Keratinocyte (primary cell): ENCODE data around the gene ALDH4A1. TPM values are rescaled to one million over a fixed set of nuclear protein-coding genes. Genes with fewer than 3 reads are reported as not detected.

Experiments
- DNase-seq: peaks from one replicate; pipeline ENCODE4 v3.0.0-alpha.2; 2011; ENCODE audit warnings: low read depth, missing footprints, low spot score
- FAIRE-seq: peaks from 2 replicates; lab custom pipeline; 2011; peaks lifted over from hg19 to GRCh38; lab: Jason Lieb, UNC
- H2AFZ ChIP-seq: 2 replicates; pipeline ENCODE4 v1.6.0; 2012; ENCODE audit warnings: low read length, control low read depth, inconsistent platforms; ENCODE audit not compliant: control insufficient read depth
- H3K27ac ChIP-seq: 2 replicates; pipeline ENCODE4 v1.5.1; 2011; ENCODE audit warnings: low read length; ENCODE audit not compliant: control insufficient read depth, insufficient read depth
- H3K27me3 ChIP-seq: 3 replicates; pipeline ENCODE4 v1.6.0; 2011; ENCODE audit warnings: low read length; ENCODE audit not compliant: control insufficient read depth, insufficient read depth; ENCODE audit errors: extremely low read depth
- H3K36me3 ChIP-seq, 2 experiments: 2 replicates in 1 of 2; 3 replicates in 1 of 2; pipeline ENCODE4 v1.5.1; 2011; ENCODE audit warnings: low read length in 2 of 2, mild to moderate bottlenecking in 1 of 2; ENCODE audit not compliant: control insufficient read depth in 2 of 2, insufficient read depth in 2 of 2; ENCODE audit errors: extremely low read depth in 1 of 2
- H3K4me1 ChIP-seq: 3 replicates; pipeline ENCODE4 v1.5.1; 2011; ENCODE audit warnings: low read length; ENCODE audit not compliant: control insufficient read depth, insufficient read depth; ENCODE audit errors: extremely low read depth
- H3K4me2 ChIP-seq: 3 replicates; pipeline ENCODE4 v1.6.0; 2011; ENCODE audit warnings: low read depth, low read length; ENCODE audit not compliant: control insufficient read depth, insufficient read depth; ENCODE audit errors: extremely low read depth
- H3K4me3 ChIP-seq, 3 experiments: fragments of 200-600 bp in 1 of 3; sonication (generic) in 1 of 3; 2 replicates in 2 of 3; 3 replicates in 1 of 3; pipeline ENCODE4 v1.5.1; 2011 to 2016; ENCODE audit warnings: low read length in 3 of 3, mild to moderate bottlenecking in 3 of 3, control low read depth in 2 of 3, inconsistent platforms in 1 of 3, low read depth in 1 of 3, mixed read lengths in 1 of 3, mixed run types in 1 of 3, moderate library complexity in 1 of 3; ENCODE audit not compliant: control insufficient read depth in 2 of 3, insufficient read depth in 2 of 3; ENCODE audit errors: extremely low read depth in 1 of 3
- H3K79me2 ChIP-seq: 2 replicates; pipeline ENCODE4 v1.6.0; 2012; ENCODE audit warnings: low read length; ENCODE audit not compliant: control insufficient read depth, insufficient read depth
- H3K9ac ChIP-seq: 3 replicates; pipeline ENCODE4 v1.6.0; 2011; ENCODE audit warnings: low read length; ENCODE audit not compliant: control insufficient read depth, insufficient read depth; ENCODE audit errors: extremely low read depth
- H3K9me1 ChIP-seq: 3 replicates; pipeline ENCODE4 v1.6.0; 2011; ENCODE audit warnings: low read length; ENCODE audit not compliant: control insufficient read depth, insufficient read depth; ENCODE audit errors: extremely low read depth
- H3K9me3 ChIP-seq: 2 replicates; pipeline ENCODE4 v1.5.1; 2012; ENCODE audit warnings: low read depth, low read length; ENCODE audit not compliant: control insufficient read depth
- H4K20me1 ChIP-seq: 3 replicates; pipeline ENCODE4 v1.6.0; 2011; ENCODE audit warnings: low read length; ENCODE audit not compliant: control insufficient read depth, insufficient read depth; ENCODE audit errors: extremely low read depth
- CTCF ChIP-seq, 3 experiments: IDR thresholded peaks in 1 of 3; conservative IDR thresholded peaks in 1 of 3; optimal IDR thresholded peaks in 1 of 3; 2 replicates in 2 of 3; 3 replicates in 1 of 3; pipeline versions ENCODE3 to v1.5.1; 2011; ENCODE audit warnings: low read length in 3 of 3, mild to moderate bottlenecking in 3 of 3, moderate library complexity in 2 of 3, control low read depth in 1 of 3, inconsistent platforms in 1 of 3; ENCODE audit not compliant: insufficient read depth in 2 of 3; ENCODE audit errors: extremely low read depth in 1 of 3
- EZH2 ChIP-seq: IDR thresholded peaks from one replicate; pipeline ENCODE4 v1.6.1; 2012; ENCODE audit warnings: inconsistent platforms, mild to moderate bottlenecking, low read length, moderate library complexity
- dilution Hi-C: fragments of 300-500 bp; cut with MboI; formaldehyde crosslinking; loops from one replicate; pipeline ENCODE4 v1.7.0; 2020; ENCODE audit warnings: low sequenced_read_pairs; ENCODE audit not compliant: extremely low pct_ligation_motif_present
- polyA plus RNA-seq, 5 experiments: library from polyadenylated mRNA; depleted of rRNA in 3 of 5; stranded (reverse) in 3 of 5; stranded (forward) in 1 of 5; unstranded in 1 of 5; fragments of >200 nt; gene quantifications; 1 replicate in 1 of 5; 2 replicates in 3 of 5; 3 replicates in 1 of 5; pipeline versions ENCODE4 v1.2.1 to v1.2.3, GENCODE V29; 2011 to 2012; ENCODE audit warnings: missing spikeins in 2 of 5, low read depth in 1 of 5, low replicate concordance in 1 of 5

Gene ALDH4A1
- polyA plus RNA-seq, 1 donor (not counting 4 experiments of a cell fraction or from before 2014, with no cell fraction given): 52.7 TPM

GRCh38 chr1:18831656-18832055 lies 70.7 kb downstream of the ALDH4A1 start:
- H3K27ac ChIP-seq: no peak overlapping the region
- FAIRE-seq (no peak), DNase-seq (no peak)
- no peak overlapping the region for H3K4me3 ChIP-seq
- no peak overlapping the region for H3K9ac ChIP-seq
- no peaks in the 10 kb centered on the region for H3K79me2 ChIP-seq
- H3K36me3 ChIP-seq: no peaks in the 10 kb centered on the region
- no peaks in the 10 kb centered on the region for H4K20me1 ChIP-seq
- H3K4me1 ChIP-seq: no peaks in the 10 kb centered on the region
- no peak overlapping the region for H2AFZ ChIP-seq
- dilution Hi-C loops: no loop called here
- no peaks in the 10 kb centered on the region for H3K9me1 ChIP-seq
- no peaks in the 10 kb centered on the region for H3K9me3 ChIP-seq
- TF ChIP-seq CTCF (optimal IDR thresholded peaks at IDR 0.05 in 1 of 3, IDR thresholded peaks at IDR 0.05 in 1 of 3, conservative IDR thresholded peaks at IDR 0.05 in 1 of 3; ENCODE audit: extremely low read depth in 1 of 3, insufficient read depth in 2 of 3, low read length in 3 of 3) (no peak), EZH2 (no peak)
- no peak overlapping the region for H3K4me2 ChIP-seq
- H3K27me3 ChIP-seq: peaks cover 14% of the 10 kb centered on the region

- Histone ChIP-seq H2AFZ (no peak overlapping the region), H3K4me3 (no peak overlapping the region), H3K9me3 (no peaks in the 10 kb centered on the region), H3K79me2 (no peaks in the 10 kb centered on the region), H3K36me3 (no peaks in the 10 kb centered on the region), H3K27me3 (peaks cover 14% of the 10 kb centered on the region), H3K9ac (no peak overlapping the region), H3K9me1 (no peaks in the 10 kb centered on the region), H4K20me1 (no peaks in the 10 kb centered on the region), H3K4me2 (no peak overlapping the region), H3K4me1 (no peaks in the 10 kb centered on the region), H3K27ac (no peak overlapping the region)
- dilution Hi-C loops: no loop called here
- no peak for TF ChIP-seq CTCF (optimal IDR thresholded peaks at IDR 0.05 in 1 of 3, IDR thresholded peaks at IDR 0.05 in 1 of 3, conservative IDR thresholded peaks at IDR 0.05 in 1 of 3; ENCODE audit: extremely low read depth in 1 of 3, insufficient read depth in 2 of 3, low read length in 3 of 3)
- no peak for TF ChIP-seq EZH2
- DNase-seq (no peak), FAIRE-seq (no peak)
Observed at GRCh38 chr1:18830596-18830995, 71.8 kb downstream of the ALDH4A1 start.
